A549 (cell line): ENCODE measurements around the gene KANK2. TPM values are rescaled to one million over a fixed set of nuclear protein-coding genes. Genes with fewer than 3 reads are reported as not detected.

Source experiments
- ATAC-seq, 2 experiments: fragments of 200-7000 bp in 1 of 2; fragments of >200 bp in 1 of 2; cut with Nextera tagmentation in 1 of 2; cut with Tn5 transposase in 1 of 2; 3 replicates each; pipeline versions ENCODE4 v1.8.0 to v1.9.1; 2018 to 2020; ENCODE audit warnings: mild to moderate bottlenecking in 1 of 2, moderate library complexity in 1 of 2
- CTCF ChIA-PET: fragments of 300-600 bp; sonication (Branson Sonifier 250); formaldehyde crosslinking; extraction: SDS; loops from one replicate; lab custom pipeline; 2021; ENCODE audit warnings: antibody characterized with exemption, inconsistent platforms; lab: Yijun Ruan, JAX
- POLR2A ChIA-PET: fragments of 350-600 bp; formaldehyde crosslinking; extraction: SDS; loops from one replicate; lab custom pipeline; 2021; ENCODE audit warnings: antibody characterized with exemption, inconsistent platforms; lab: Yijun Ruan, JAX
- DNase-seq, 2 experiments: peaks; one replicate each; pipeline versions ENCODE4 v3.0.0 to v3.0.0-alpha.2; 2011 to 2016; ENCODE audit warnings: low read depth in 1 of 2, low spot score in 1 of 2
- FAIRE-seq: peaks from 2 replicates; lab custom pipeline; 2011; peaks lifted over from hg19 to GRCh38; lab: Jason Lieb, UNC
- H3K27ac ChIP-seq, 2 experiments: fragments of >200 bp; sonication (Bioruptor Twin); formaldehyde crosslinking; 3 replicates each; pipeline ENCODE4 v1.5.1; 2016 to 2017
- H3K4me1 ChIP-seq: fragments of >200 bp; sonication (Bioruptor Twin); formaldehyde crosslinking; 3 replicates; pipeline ENCODE4 v1.6.1; 2016
- H3K4me2 ChIP-seq: fragments of >200 bp; sonication (Bioruptor Twin); formaldehyde crosslinking; 3 replicates; pipeline ENCODE4 v1.6.1; 2016
- H3K4me3 ChIP-seq: fragments of >200 bp; sonication (Bioruptor Twin); formaldehyde crosslinking; 3 replicates; pipeline ENCODE4 v1.5.1; 2016
- H3K9me3 ChIP-seq: fragments of >200 bp; sonication (Bioruptor Twin); formaldehyde crosslinking; 3 replicates; pipeline ENCODE4 v1.6.1; 2016
- CBX8 ChIP-seq: fragments of 200-600 bp; sonication (generic); IDR thresholded peaks from 2 replicates; pipeline ENCODE4 v1.6.1; 2016
- CEBPB ChIP-seq, 2 experiments: fragments of >200 bp in 1 of 2; sonication (Bioruptor Twin) in 1 of 2; formaldehyde crosslinking in 1 of 2; IDR thresholded peaks; 2 replicates each; pipeline ENCODE4 v1.6.1; 2012 to 2016
- CHD4 ChIP-seq: fragments of 200-600 bp; sonication (generic); IDR thresholded peaks from 2 replicates; pipeline ENCODE4 v1.6.1; 2016; ENCODE audit warnings: antibody characterized with exemption, mild to moderate bottlenecking, borderline replicate concordance
- EHF ChIP-seq: fragments of 250-450 bp; sonication (Bioruptor Pico); IDR thresholded peaks from 2 replicates; pipeline ENCODE4 v1.5.0; 2020; ENCODE audit warnings: mild to moderate bottlenecking
- EHMT2 ChIP-seq: fragments of 200-600 bp; sonication (generic); IDR thresholded peaks from 2 replicates; pipeline ENCODE4 v1.6.1; 2016; ENCODE audit warnings: antibody characterized with exemption, low read depth, mild to moderate bottlenecking, moderate library complexity
- EP300 ChIP-seq, 2 experiments: fragments of >200 bp; sonication (Bioruptor Twin); formaldehyde crosslinking; IDR thresholded peaks; 2 replicates in 1 of 2; 3 replicates in 1 of 2; pipeline ENCODE4 v1.6.1; 2016 to 2017
- FOSB ChIP-seq: fragments of 250-450 bp; sonication (Bioruptor Pico); IDR thresholded peaks from 2 replicates; pipeline ENCODE4 v1.5.0; 2020; ENCODE audit warnings: mild to moderate bottlenecking, moderate library complexity
- FOXS1 ChIP-seq: fragments of 250-450 bp; sonication (Bioruptor Pico); IDR thresholded peaks from 2 replicates; pipeline ENCODE4 v1.5.0; 2020; ENCODE audit warnings: mild to moderate bottlenecking, moderate library complexity
- GATA3 ChIP-seq: IDR thresholded peaks from 2 replicates; pipeline ENCODE4 v1.6.1; 2012; ENCODE audit warnings: borderline replicate concordance
- HDAC2 ChIP-seq: fragments of 200-600 bp; sonication (generic); IDR thresholded peaks from 2 replicates; pipeline ENCODE4 v1.6.1; 2016
- HES2 ChIP-seq: fragments of >200 bp; sonication (Bioruptor Twin); formaldehyde crosslinking; IDR thresholded peaks from 2 replicates; pipeline ENCODE4 v1.6.1; 2016
- KDM1A ChIP-seq: fragments of 200-600 bp; sonication (generic); IDR thresholded peaks from 2 replicates; pipeline ENCODE4 v1.6.1; 2016; ENCODE audit warnings: low read depth, mild to moderate bottlenecking
- KDM5A ChIP-seq: fragments of 200-600 bp; sonication (generic); IDR thresholded peaks from 2 replicates; pipeline ENCODE4 v1.6.1; 2016; ENCODE audit warnings: antibody characterized with exemption, mild to moderate bottlenecking
- POLR2A ChIP-seq: IDR thresholded peaks from 2 replicates; pipeline ENCODE4 v1.6.1; 2012; ENCODE audit warnings: mild to moderate bottlenecking, low read length
- RCOR1 ChIP-seq: fragments of 150-350 bp; IDR thresholded peaks from 2 replicates; pipeline ENCODE4 v1.6.1; 2014; ENCODE audit warnings: antibody characterized with exemption, low read length, low read depth
- RNF2 ChIP-seq: fragments of 200-600 bp; sonication (generic); IDR thresholded peaks from 2 replicates; pipeline ENCODE4 v1.6.1; 2016; ENCODE audit warnings: low read depth, mild to moderate bottlenecking, antibody characterized with exemption, moderate library complexity, borderline replicate concordance
- SREBF2 ChIP-seq: fragments of 450-650 bp; IDR thresholded peaks from 2 replicates; pipeline ENCODE4 v1.6.1; 2014; ENCODE audit warnings: mild to moderate bottlenecking, moderate library complexity
- ZNF302 ChIP-seq: fragments of 250-450 bp; sonication (Bioruptor Pico); IDR thresholded peaks from 2 replicates; pipeline ENCODE4 v1.9.0; 2021; ENCODE audit warnings: inconsistent platforms, mild to moderate bottlenecking, moderate library complexity
- ZSCAN20 ChIP-seq: fragments of 250-450 bp; sonication (Bioruptor Pico); IDR thresholded peaks from 2 replicates; pipeline ENCODE4 v1.8.0; 2022; ENCODE audit warnings: mild to moderate bottlenecking, moderate library complexity
- WGBS: methylation state at CpG from one replicate; pipeline ENCODE4 v1.1.6; 2017; ENCODE audit errors: missing lambda C conversion rate; 5-methylcytosine and 5-hydroxymethylcytosine counted together
- polyA plus RNA-seq, 4 experiments: library from polyadenylated mRNA; depleted of rRNA in 3 of 4; stranded (reverse); fragments of >200 nt; fragmentation: RNase III in 1 of 4; extraction: RNeasy Plus Mini Kit Qiagen cat#74134 plus additional on column Dnase treatment in 1 of 4; gene quantifications; 2 replicates in 3 of 4; 3 replicates in 1 of 4; pipeline ENCODE4 v1.2.3, GENCODE V29; 2011 to 2017
- TF ChIP-seq, protein P1 (sequence below): fragments of 200-600 bp; sonication (generic); IDR thresholded peaks from 2 replicates; pipeline ENCODE4 v1.6.1; 2016; ENCODE audit warnings: antibody characterized with exemption, mild to moderate bottlenecking, moderate library complexity
- TF ChIP-seq, protein P2 (sequence below): IDR thresholded peaks from 2 replicates; pipeline ENCODE4 v1.6.1; 2012; ENCODE audit warnings: low read depth, borderline replicate concordance

Gene KANK2
- polyA plus RNA-seq, 2 of the 4 experiments (the other 2 are of a cell fraction): 20.5 to 68.0 TPM

- Histone ChIP-seq H3K9me3 (no peaks in the 10 kb centered on the region), H3K4me2 (no peak overlapping the region), H3K4me1 (peaks cover 26% of the 10 kb centered on the region), H3K4me3 (no peak overlapping the region), H3K27ac (peak overlapping the region; percentile 79 to 86; a peak in 4 of 6 replicates)
- POLR2A ChIA-PET: no interaction called here
- no peak for ATAC-seq
- FAIRE-seq: no peak
- CTCF ChIA-PET: interaction anchor here (0.8 kb wide), 1 partner anchor 88 kb away, joined by 5 read pairs; no protein-coding TSS in a partner anchor
- no peak for TF ChIP-seq GATA3
- no peak for DNase-seq
- WGBS: 97% methylated on average over 7 of the region's 7 CpGs
Measured at GRCh38 chr19:11151181-11151580, 46.2 kb downstream of the KANK2 start.

DNA sequence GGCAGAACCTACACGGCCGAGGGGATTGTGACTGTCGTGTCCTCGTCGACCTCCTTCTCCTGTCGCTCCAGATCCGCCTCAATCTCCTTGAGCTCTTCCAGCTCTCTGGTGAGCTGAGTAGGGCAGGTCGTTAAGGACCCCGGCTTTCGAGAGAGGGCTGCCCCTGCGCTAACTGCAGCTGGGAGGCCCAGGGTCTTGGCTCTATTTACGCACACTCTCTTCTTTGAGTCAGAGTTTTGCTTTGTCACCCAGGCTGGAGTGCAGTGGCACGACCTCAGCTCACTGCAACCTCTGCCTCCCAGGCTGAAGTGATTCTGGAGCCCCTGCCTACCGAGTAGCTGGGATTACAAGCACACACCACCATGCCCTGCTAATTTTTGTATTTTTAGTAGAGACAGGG, 49.3 kb downstream of the KANK2 start:
- peak overlapping the region in 1 of 2 experiments; percentile 59; a peak in 2 of 6 replicates for H3K27ac ChIP-seq
- no peaks in the 10 kb centered on the region for H3K9me3 ChIP-seq
- WGBS: 92% methylated on average over 14 of the region's 14 CpGs
- H3K4me2 ChIP-seq: no peak overlapping the region
- no peak for FAIRE-seq
- no peak for ATAC-seq
- H3K4me3 ChIP-seq: no peak overlapping the region
- ChIA-PET CTCF (interaction anchor here (0.6 to 1.1 kb wide), 3 partner anchors 22 to 211 kb away, joined by 3 read pairs; no protein-coding TSS in a partner anchor), POLR2A (no interaction called here)
- DNase-seq: no peak
- TF ChIP-seq, protein P1, sequence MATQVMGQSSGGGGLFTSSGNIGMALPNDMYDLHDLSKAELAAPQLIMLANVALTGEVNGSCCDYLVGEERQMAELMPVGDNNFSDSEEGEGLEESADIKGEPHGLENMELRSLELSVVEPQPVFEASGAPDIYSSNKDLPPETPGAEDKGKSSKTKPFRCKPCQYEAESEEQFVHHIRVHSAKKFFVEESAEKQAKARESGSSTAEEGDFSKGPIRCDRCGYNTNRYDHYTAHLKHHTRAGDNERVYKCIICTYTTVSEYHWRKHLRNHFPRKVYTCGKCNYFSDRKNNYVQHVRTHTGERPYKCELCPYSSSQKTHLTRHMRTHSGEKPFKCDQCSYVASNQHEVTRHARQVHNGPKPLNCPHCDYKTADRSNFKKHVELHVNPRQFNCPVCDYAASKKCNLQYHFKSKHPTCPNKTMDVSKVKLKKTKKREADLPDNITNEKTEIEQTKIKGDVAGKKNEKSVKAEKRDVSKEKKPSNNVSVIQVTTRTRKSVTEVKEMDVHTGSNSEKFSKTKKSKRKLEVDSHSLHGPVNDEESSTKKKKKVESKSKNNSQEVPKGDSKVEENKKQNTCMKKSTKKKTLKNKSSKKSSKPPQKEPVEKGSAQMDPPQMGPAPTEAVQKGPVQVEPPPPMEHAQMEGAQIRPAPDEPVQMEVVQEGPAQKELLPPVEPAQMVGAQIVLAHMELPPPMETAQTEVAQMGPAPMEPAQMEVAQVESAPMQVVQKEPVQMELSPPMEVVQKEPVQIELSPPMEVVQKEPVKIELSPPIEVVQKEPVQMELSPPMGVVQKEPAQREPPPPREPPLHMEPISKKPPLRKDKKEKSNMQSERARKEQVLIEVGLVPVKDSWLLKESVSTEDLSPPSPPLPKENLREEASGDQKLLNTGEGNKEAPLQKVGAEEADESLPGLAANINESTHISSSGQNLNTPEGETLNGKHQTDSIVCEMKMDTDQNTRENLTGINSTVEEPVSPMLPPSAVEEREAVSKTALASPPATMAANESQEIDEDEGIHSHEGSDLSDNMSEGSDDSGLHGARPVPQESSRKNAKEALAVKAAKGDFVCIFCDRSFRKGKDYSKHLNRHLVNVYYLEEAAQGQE: no peak
- no peak for TF ChIP-seq CBX8
- TF ChIP-seq EHMT2: no peak
- TF ChIP-seq CEBPB (IDR thresholded peaks at IDR 0.05): no peak
- no peak for TF ChIP-seq KDM1A
- H3K4me1 ChIP-seq: peaks cover 35% of the 10 kb centered on the region

DNA sequence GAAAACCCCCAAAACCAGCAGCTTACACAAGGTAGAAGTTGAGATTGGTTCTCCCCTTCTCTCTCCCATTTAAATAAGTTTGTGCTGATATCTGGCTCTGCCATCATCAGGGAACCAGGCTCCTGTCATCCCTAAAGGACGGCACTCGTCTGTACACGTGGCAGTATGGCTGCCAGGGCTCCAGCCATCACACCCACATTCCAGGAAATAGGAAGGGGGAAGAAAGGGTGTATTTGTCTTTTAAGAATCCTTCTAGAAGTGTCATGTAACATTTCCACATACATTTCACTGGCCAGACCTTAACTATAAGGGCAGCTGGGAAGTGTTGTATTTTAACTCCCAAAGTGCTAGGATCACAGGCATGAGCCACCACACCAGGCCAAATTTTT, 51.8 kb downstream of the KANK2 start:
- H3K27ac ChIP-seq: peak overlapping the region; percentile 98 to 100; a peak in 5 of 6 replicates
- WGBS: 92% methylated on average over 3 of the region's 3 CpGs
- CTCF ChIA-PET: interaction anchor here (2.5 kb wide), 1 partner anchor 8 kb away, joined by 8 read pairs; no protein-coding TSS in a partner anchor
- H3K9me3 ChIP-seq: no peaks in the 10 kb centered on the region
- POLR2A ChIA-PET: no interaction called here
- FAIRE-seq (no peak), ATAC-seq (no peak), DNase-seq (no peak)
- H3K4me1 ChIP-seq: peaks cover 39% of the 10 kb centered on the region
- TF ChIP-seq RCOR1 (0 out of 2 replicates have a peak, but pooled peaks have one; percentile 37), FOXS1 (CRISPR knock-in tag) (no peak)
- H3K4me2 ChIP-seq: no peak overlapping the region
- H3K4me3 ChIP-seq: no peak overlapping the region

- 0% methylated on average over 6 of the region's 22 CpGs for WGBS
- H3K4me1 ChIP-seq: peaks cover 62% of the 10 kb centered on the region
- POLR2A ChIA-PET: interaction anchor here (0.6 to 2.8 kb wide), 4 partner anchors 10 to 55 kb away, joined by 3 to 8 read pairs (median 4); partner anchors contain the start of gene KANK2
- peak overlapping the region; percentile 98 to 100 for H3K27ac ChIP-seq
- CTCF ChIA-PET: interaction anchor here (0.7 to 2.5 kb wide), 3 partner anchors 11 to 98 kb away, joined by 3 to 8 read pairs (median 5); no protein-coding TSS in a partner anchor
- H3K4me2 ChIP-seq: peak overlapping the region; percentile 84
- peak overlapping the region; percentile 19; the same call in 2 of the 3 replicates for H3K4me3 ChIP-seq
- H3K9me3 ChIP-seq: no peaks in the 10 kb centered on the region
- no peak for FAIRE-seq
- peak; percentile 55 to 75 for ATAC-seq
- DNase-seq: peak; percentile 66 to 91
- TF ChIP-seq POLR2A: no peak
- 0 out of 2 replicates have a peak, but pooled peaks have one; percentile 29 for TF ChIP-seq ZNF302
- TF ChIP-seq CEBPB (IDR thresholded peaks at IDR 0.05): no peak
- TF ChIP-seq EHF (CRISPR knock-in tag): peak; percentile 62; the same call in 1 of the 2 replicates
- peak; percentile 51; the same call in 1 of the 2 replicates for TF ChIP-seq ZSCAN20 (CRISPR knock-in tag)
- no peak for TF ChIP-seq RNF2
- TF ChIP-seq SREBF2: no peak
- TF ChIP-seq, protein P1: no peak
- no peak for TF ChIP-seq CHD4
- TF ChIP-seq KDM5A: no peak
- TF ChIP-seq HES2: no peak
- TF ChIP-seq EP300 (IDR thresholded peaks at IDR 0.05): peak in 1 of 2 experiments; percentile 65; a peak in 1 of 5 replicates
- TF ChIP-seq FOSB: no peak
- no peak for TF ChIP-seq KDM1A
- TF ChIP-seq HDAC2: no peak
- TF ChIP-seq, protein P2, sequence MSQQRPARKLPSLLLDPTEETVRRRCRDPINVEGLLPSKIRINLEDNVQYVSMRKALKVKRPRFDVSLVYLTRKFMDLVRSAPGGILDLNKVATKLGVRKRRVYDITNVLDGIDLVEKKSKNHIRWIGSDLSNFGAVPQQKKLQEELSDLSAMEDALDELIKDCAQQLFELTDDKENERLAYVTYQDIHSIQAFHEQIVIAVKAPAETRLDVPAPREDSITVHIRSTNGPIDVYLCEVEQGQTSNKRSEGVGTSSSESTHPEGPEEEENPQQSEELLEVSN: 0 out of 2 replicates have a peak, but pooled peaks have one; percentile 19
Measured at GRCh38 chr19:11142528-11143171, 54.7 kb downstream of the KANK2 start.
